Mesodermal cell (in vitro differentiated cells): Measurements from ENCODE around the gene ARHGEF33. TPM values are rescaled to one million over a fixed set of nuclear protein-coding genes. Genes with fewer than 3 reads are reported as not detected.

Experiments used
- H3K27ac ChIP-seq: 2 replicates; pipeline ENCODE4 v1.7.0; 2013; ENCODE audit warnings: mild to moderate bottlenecking, low read depth, low read length, moderate library complexity; ENCODE audit not compliant: severe bottlenecking
- H3K36me3 ChIP-seq: 2 replicates; pipeline ENCODE4 v1.7.1; 2013; ENCODE audit warnings: mild to moderate bottlenecking, low read length, moderate library complexity; ENCODE audit not compliant: control insufficient read depth, insufficient read depth
- H3K4me1 ChIP-seq: one replicate; pipeline ENCODE4 v1.7.1; 2013; ENCODE audit warnings: mild to moderate bottlenecking, low read length; ENCODE audit not compliant: insufficient read depth, control insufficient read depth, poor library complexity, severe bottlenecking
- H3K4me3 ChIP-seq: 2 replicates; pipeline ENCODE4 v1.7.0; 2013; ENCODE audit warnings: low read length, control low read depth, mild to moderate bottlenecking; ENCODE audit not compliant: insufficient read depth, poor library complexity, severe bottlenecking; ENCODE audit errors: extremely low read depth
- H3K9me3 ChIP-seq: 2 replicates; pipeline ENCODE4 v1.7.1; 2013; ENCODE audit warnings: mild to moderate bottlenecking, low read length, moderate library complexity; ENCODE audit not compliant: control insufficient read depth
- WGBS, 2 experiments: methylation state at CpG; one replicate each; pipeline ENCODE4 v1.1.5; 2013; ENCODE audit warnings: missing lambda C conversion rate in 2 of 2; ENCODE audit not compliant: insufficient coverage in 2 of 2; 5-methylcytosine and 5-hydroxymethylcytosine counted together
- polyA plus RNA-seq, 2 experiments: library from polyadenylated mRNA; stranded (reverse); fragments of 50-300 nt; gene quantifications; one replicate each; pipeline ENCODE4 v1.2.3, GENCODE V29; 2013

Gene ARHGEF33
- polyA plus RNA-seq (2013, experiment 1 of 2) = 0.55 TPM
- 0.81 TPM for polyA plus RNA-seq (2013, experiment 2 of 2)

DNA sequence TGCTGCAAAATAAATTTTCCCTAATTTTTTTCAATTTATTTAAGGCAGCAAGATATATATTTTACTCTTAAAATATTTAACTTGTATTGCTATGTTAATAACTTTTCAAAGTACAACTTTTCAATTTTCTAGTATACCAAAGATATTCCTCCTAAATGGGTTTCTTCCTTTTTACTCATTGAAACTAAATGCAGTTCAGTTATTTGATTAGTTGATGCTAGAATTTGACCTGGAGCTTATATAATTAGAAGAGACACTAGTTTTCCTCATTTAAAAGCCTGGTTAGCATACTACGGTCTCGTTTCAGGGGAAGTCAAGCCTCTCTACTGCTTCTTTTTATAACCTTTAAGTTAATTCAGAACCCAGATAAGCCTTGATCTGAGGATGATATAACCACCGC is at the start of gene ARHGEF33:
Gene ARHGEF33 (plus strand): TSS at position 301 of the 400 bp plus-strand sequence. CDS start 29,573 bp downstream, outside the sequence.
- Histone ChIP-seq H3K9me3 (no peaks in the 10 kb centered on the region), H3K36me3 (no peaks in the 10 kb centered on the region), H3K27ac (no peak within 1 kb of the TSS), H3K4me1 (no peaks in the 10 kb centered on the region), H3K4me3 (no peak within 1 kb of the TSS)
- 60% methylated on average over 2 of the region's 3 CpGs; no CpG with 5 or more reads in 1 of the 2 experiments for WGBS, 2 experiments

- H3K4me1 ChIP-seq = no peaks in the 10 kb centered on the region
- H3K36me3 ChIP-seq = peaks cover 58% of the 10 kb centered on the region
- H3K9me3 ChIP-seq = no peaks in the 10 kb centered on the region
- WGBS, 2 experiments = 89 to 93% methylated on average over 2 to 3 of the region's 3 CpGs
- H3K27ac ChIP-seq = no peak overlapping the region
- H3K4me3 ChIP-seq = no peak overlapping the region
These were observed 39.6 kb upstream of the ARHGEF33 start for GRCh38 chr2:38850045-38850444.

GRCh38 chr2:38856165-38856564 is 33.5 kb upstream of the ARHGEF33 start:
- Histone ChIP-seq H3K36me3 (peaks cover 74% of the 10 kb centered on the region), H3K27ac (no peak overlapping the region), H3K4me1 (no peaks in the 10 kb centered on the region), H3K4me3 (no peak overlapping the region), H3K9me3 (no peaks in the 10 kb centered on the region)
- WGBS, 2 experiments = no CpG with 5 or more reads among the region's 1 CpG

DNA sequence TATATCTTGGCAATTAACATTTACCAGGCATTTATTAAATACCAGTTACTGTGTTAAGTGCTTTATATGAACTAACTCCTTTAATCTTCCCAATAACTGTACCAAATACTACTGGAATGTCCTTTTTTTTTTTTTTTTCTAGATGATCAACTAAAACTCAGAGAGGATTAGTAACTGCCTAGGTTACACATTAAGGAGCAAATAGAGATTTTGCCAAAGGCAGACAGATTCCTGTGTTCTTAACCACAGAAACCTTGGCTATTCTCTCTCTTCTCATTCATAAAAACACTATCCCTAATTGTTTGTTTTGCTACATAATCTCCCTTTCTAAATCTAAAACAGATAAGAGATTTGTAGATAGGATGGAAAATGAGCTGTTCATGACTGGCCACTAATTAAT is 27.2 kb upstream of the ARHGEF33 start:
- no peak overlapping the region for H3K27ac ChIP-seq
- no peaks in the 10 kb centered on the region for H3K9me3 ChIP-seq
- H3K4me3 ChIP-seq = no peak overlapping the region
- H3K36me3 ChIP-seq = peaks cover 65% of the 10 kb centered on the region
- H3K4me1 ChIP-seq = no peaks in the 10 kb centered on the region

DNA sequence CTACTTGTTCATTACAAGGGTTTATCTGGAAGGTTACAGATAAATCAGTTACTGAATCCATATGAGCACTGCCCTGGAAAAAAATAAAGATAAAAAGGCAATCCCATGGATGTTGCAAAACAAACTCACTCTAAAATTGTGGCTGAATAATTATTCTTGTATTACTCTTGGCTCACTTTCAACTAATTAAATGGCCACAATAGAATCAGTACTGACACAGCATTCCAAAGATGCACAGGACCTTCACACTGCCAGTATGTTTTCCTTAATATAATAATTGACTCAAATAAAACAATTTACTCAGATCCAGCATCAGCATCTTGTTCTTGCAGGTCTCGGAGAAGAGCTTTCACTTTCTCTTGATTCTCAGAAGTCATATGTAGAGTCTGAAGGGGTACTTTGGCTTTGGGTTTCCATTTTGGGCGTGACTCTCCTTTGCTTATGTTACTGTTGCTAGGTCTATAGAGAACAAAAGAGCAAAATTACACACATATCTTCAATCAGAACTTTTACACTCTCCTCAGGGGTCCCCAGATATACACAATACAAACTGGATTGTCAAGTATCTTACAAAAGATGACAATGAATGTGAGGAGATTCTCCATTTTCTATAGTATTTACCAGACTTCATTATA is 26.5 kb upstream of the ARHGEF33 start:
- no peaks in the 10 kb centered on the region for H3K9me3 ChIP-seq
- H3K4me3 ChIP-seq = no peak overlapping the region
- no peaks in the 10 kb centered on the region for H3K4me1 ChIP-seq
- H3K27ac ChIP-seq = no peak overlapping the region
- WGBS, 2 experiments = 100% methylated on average over 1 of the region's 2 CpGs; no CpG with 5 or more reads in 1 of the 2 experiments
- peaks cover 68% of the 10 kb centered on the region for H3K36me3 ChIP-seq

- H3K9me3 ChIP-seq = no peaks in the 10 kb centered on the region
- no peak overlapping the region for H3K4me3 ChIP-seq
- H3K4me1 ChIP-seq = no peaks in the 10 kb centered on the region
- H3K27ac ChIP-seq = no peak overlapping the region
- peaks cover 39% of the 10 kb centered on the region for H3K36me3 ChIP-seq
- WGBS, 2 experiments = 94 to 100% methylated on average over 2 of the region's 3 CpGs
These were observed 22.8 kb upstream of the ARHGEF33 start for GRCh38 chr2:38866773-38867443.

DNA sequence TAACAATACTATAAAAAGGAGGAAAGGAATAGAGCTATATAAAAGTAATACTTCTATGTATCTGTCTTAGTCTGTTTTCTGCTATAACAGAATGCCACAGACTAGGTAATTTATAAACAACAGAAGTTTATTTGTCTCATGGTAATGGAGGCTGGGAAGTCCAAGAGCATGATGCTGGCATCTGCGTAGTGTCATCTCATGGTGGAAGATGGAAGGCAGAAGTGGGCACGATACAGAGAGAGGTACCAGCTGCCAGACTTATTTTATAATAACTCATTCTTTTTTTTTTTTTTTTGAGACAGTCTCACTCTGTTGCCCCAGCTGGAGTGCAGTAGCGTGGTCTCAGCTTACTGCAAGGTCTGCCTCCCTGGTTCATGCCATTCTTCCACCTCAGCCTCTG is 18.2 kb upstream of the ARHGEF33 start:
- no peaks in the 10 kb centered on the region for H3K9me3 ChIP-seq
- peaks cover 16% of the 10 kb centered on the region for H3K36me3 ChIP-seq
- H3K4me1 ChIP-seq = peaks cover 5% of the 10 kb centered on the region
- no peak overlapping the region for H3K27ac ChIP-seq
- H3K4me3 ChIP-seq = no peak overlapping the region
- 90 to 100% methylated on average over 1 to 2 of the region's 3 CpGs for WGBS, 2 experiments

GRCh38 chr2:38873763-38874162 is 15.9 kb upstream of the ARHGEF33 start:
- Histone ChIP-seq H3K4me3 (no peak overlapping the region), H3K27ac (no peak overlapping the region), H3K9me3 (no peaks in the 10 kb centered on the region), H3K36me3 (no peaks in the 10 kb centered on the region), H3K4me1 (peaks cover 9% of the 10 kb centered on the region)
- 90 to 93% methylated on average over 2 to 3 of the region's 5 CpGs for WGBS, 2 experiments

DNA sequence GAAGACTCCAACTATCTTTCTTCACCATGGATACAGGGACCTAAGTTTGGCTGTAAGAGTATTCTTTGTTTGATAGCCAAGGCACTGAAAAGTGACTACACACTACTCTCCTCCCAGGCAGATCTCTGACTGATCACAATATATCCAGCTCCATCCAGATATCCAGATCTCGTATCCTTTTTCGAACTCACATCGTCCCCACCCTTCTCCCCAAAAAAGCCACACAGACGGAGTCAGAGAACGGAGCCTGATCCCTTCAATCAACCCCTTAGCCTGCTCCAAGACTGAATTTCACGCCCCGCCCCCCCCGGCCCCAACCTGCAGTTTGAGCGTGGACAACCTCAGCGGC is 14.5 kb upstream of the ARHGEF33 start:
- 0% methylated on average over 7 to 10 of the region's 10 CpGs for WGBS, 2 experiments
- Histone ChIP-seq H3K36me3 (no peaks in the 10 kb centered on the region), H3K27ac (no peak overlapping the region), H3K9me3 (no peaks in the 10 kb centered on the region), H3K4me1 (peaks cover 9% of the 10 kb centered on the region), H3K4me3 (peak overlapping the region; percentile 77)

GRCh38 chr2:38875576-38876367 is 13.9 kb upstream of the ARHGEF33 start, which contains the start of the genes DHX57 and MORN2:
TSS of gene DHX57 (minus strand) at chr2:38875934. CDS start at chr2:38868405, 7,529 bp downstream.
TSS of gene MORN2 (plus strand) at chr2:38875976.
- Histone ChIP-seq H3K36me3 (no peaks in the 10 kb centered on the region), H3K4me1 (peaks cover 9% of the 10 kb centered on the region), H3K27ac (no peak within 1 kb of the TSS), H3K4me3 (peak within 1 kb of the TSS; percentile 77), H3K9me3 (no peaks in the 10 kb centered on the region)
- 1 to 2% methylated on average over 47 to 48 of the region's 52 CpGs for WGBS, 2 experiments
